GM12875 (cell line): ENCODE measurements around the gene EGFL7.
"Not testable (repeated sequence)": the region's sequence is repeated elsewhere in the genome, so short reads cannot be mapped to it uniquely, and the experiment has no call there.

Experiments used
- H3K4me3 ChIP-seq: one replicate; pipeline ENCODE4 v1.5.1; 2011; ENCODE audit warnings: low read depth, low read length, control low read depth
- CTCF ChIP-seq: IDR thresholded peaks from 2 replicates; pipeline ENCODE4 v1.5.1; 2011; ENCODE audit warnings: low read depth, mild to moderate bottlenecking, control low read depth, inconsistent platforms, low read length, moderate library complexity, borderline replicate concordance; ENCODE audit not compliant: insufficient read depth

Gene EGFL7

GRCh38 chr9:136705564-136705963, 42.8 kb downstream of the EGFL7 start:
- no peak for TF ChIP-seq CTCF
- H3K4me3 ChIP-seq, result no peak overlapping the region

GRCh38 chr9:136707011-136707410, 44.3 kb downstream of the EGFL7 start:
- TF ChIP-seq CTCF, result no peak
- H3K4me3 ChIP-seq, result no peak overlapping the region

DNA sequence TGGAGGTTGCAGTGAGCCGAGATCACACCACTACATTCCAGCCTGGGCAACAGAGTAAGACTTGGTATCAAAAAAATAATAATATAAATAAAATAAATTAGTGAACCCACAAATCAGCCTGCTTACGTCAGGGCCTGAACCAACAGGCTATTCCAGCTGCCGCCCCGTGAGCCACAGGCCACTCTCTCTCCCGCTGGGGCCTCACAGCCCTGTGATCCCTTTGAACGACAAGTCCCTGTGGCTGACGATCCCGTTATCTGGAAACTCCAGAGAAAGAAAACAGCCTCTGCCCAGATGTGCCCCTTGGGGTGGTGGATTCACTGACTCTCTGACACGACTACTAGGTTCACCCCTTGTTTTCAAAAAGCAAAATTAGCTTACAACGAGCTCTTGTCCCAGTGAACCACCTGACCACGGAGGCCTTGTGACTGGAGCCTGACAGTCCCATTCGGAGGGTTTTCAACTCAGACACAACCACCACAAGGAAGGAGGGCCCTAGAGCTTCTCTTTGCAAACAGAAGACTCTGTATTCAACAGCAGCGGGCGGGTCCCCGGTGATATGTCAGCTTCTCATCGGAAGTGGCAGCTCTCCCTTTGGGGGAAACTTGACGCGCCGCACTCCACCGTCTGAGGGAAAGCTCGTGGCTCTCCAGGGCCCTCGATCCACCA, 45.3 kb downstream of the EGFL7 start:
- H3K4me3 ChIP-seq, result no peak overlapping the region
- TF ChIP-seq CTCF, result no peak

- H3K4me3 ChIP-seq, result no peak overlapping the region
- no peak for TF ChIP-seq CTCF
Measured at GRCh38 chr9:136709454-136710109, 46.9 kb downstream of the EGFL7 start.

DNA sequence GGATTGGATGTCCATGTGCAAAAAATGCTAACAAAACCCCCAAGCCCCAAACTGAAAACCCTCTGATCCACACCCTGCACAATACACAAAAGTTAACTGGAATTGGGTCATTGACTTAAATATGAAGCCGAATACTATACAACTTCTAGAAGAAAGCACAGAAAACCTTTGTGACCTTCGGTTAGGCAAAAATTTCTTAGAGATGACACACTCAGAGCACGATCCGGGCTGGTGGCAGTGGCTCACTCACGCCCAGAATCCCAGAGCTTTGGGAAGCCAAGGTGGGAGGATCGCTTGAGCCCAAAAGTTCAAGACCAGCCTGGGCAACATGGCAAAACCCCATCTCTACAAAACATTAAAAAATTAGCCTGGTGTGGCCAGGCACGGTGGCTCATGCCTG, 47.8 kb downstream of the EGFL7 start:
- no peak for TF ChIP-seq CTCF
- H3K4me3 ChIP-seq, result no peak overlapping the region

GRCh38 chr9:136711219-136711648, 48.5 kb downstream of the EGFL7 start:
- not testable (repeated sequence) for H3K4me3 ChIP-seq

GRCh38 chr9:136711751-136712689, 49.3 kb downstream of the EGFL7 start, which contains the start of gene DIPK1B:
TSS of gene DIPK1B (plus strand) at chr9:136712572. CDS start at chr9:136712666, 94 bp downstream.
- H3K4me3 ChIP-seq, result no peak within 1 kb of the TSS
- no peak for TF ChIP-seq CTCF
